ENCODE measurements around the gene KCNK4. TPM values are rescaled to one million over a fixed set of nuclear protein-coding genes. Genes with fewer than 3 reads are reported as not detected.

Gene KCNK4
- total RNA-seq, 1 experiment from 2014 or later = 0.26 TPM

DNA sequence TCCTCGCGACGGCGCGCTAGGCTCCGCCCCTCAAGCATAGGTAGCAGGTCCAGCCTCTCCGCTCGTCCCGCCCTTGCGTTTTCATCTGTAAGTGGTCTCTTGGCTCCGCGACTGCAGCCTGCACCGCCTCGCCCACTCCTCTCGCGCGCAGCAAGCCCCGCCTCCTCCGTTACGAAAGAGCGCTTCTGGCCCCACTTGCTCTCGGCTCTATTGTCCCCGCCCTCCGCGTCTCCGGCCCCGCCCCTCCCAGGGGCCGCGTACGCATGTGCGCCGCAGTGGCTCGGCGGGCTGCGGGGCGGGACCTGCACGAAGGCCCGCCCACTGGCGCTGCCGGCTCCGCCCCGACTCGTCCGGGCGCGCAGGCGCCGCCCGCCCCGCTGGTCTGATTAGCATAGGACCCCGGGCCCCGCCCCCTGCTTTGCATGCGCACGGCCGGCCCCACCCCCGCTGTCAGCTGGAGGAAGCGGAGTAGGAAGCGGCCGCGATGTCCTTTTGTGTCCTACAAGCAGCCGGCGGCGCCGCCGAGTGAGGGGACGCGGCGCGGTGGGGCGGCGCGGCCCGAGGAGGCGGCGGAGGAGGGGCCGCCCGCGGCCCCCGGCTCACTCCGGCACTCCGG is 14.1 kb downstream of the KCNK4 start, which contains the start of gene ESRRA:
Gene ESRRA, plus strand, starts transcription at position 450 of the 616 bp plus-strand sequence. CDS start 1,656 bp downstream, outside the sequence.
- CTCF ChIA-PET = interaction anchor here (0.6 to 2.6 kb wide), 12 partner anchors 13 to 526 kb away, joined by 3 to 23 read pairs (median 8); partner anchors contain the start of genes FERMT3, PRDX5 and TRMT112
- POLR2A ChIA-PET (ENCODE audit: low non-redundant PET) = interaction anchor here (0.6 kb wide), 1 partner anchor 111 kb away, joined by 6 read pairs; no protein-coding TSS in a partner anchor

DNA sequence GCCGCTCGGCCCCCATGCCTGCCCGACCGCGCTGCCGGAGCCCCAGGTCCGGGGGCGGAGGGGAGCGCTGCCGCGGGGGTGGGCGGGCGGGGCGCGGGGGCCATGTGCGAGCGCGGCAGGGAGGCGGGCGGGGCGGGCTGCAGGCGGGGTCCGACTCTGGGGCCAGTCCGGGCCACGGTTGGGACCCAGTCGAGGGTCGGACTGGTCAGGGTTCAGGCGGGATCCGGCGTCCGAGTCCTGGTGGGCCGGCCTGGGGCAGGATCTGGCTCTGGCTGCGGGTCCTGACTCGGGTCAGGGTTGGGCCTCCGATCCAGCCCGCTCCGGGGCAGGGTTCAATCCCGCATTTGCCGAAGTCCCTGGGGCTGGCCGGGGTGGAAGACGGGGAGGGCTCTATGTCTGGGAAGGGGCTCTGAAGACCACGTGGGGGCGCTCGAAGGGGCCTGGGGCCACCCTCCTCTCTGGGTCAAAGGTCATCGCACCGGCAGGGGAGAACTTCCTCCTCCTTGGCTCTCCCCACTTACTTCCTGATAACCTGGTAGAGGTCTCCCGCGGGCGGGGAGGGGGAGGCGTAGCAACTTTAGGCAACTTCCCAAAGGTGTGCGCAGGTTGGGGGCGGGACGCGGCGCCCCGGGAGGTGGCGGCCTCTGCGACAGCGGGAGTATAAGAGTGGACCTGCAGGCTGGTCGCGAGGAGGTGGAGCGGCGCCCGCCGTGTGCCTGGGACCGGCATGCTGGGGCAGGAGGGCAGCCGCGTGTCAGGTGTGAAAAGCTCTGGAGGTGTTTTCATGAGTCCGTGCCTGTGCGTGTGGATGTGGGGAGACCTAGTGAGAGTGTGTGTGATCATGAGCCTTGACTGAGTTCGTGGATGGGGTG is 14.8 kb downstream of the KCNK4 start:
- DNase-seq (ENCODE audit: low spot score) = peak; percentile 79
- Histone ChIP-seq H3K4me1 (ENCODE audit: insufficient read depth, low read length, poor library complexity, severe bottlenecking) (peaks cover 12% of the 10 kb centered on the region), H3K36me3 (ENCODE audit: insufficient read depth, low read length, poor library complexity, severe bottlenecking) (peaks cover 4% of the 10 kb centered on the region), H3K27me3 (replicated peaks; ENCODE audit: insufficient read depth, low read depth, low read length, poor library complexity) (no peaks in the 10 kb centered on the region), H3K4me3 (ENCODE audit: low read depth, low read length, poor library complexity, severe bottlenecking) (peak overlapping the region; percentile 83), H3K9me3 (ENCODE audit: low read depth, low read length, poor library complexity, severe bottlenecking) (no peaks in the 10 kb centered on the region), H3K27ac (ENCODE audit: low read depth, low read length, poor library complexity, severe bottlenecking) (peak overlapping the region; percentile 84)
- POLR2A ChIA-PET (ENCODE audit: low non-redundant PET) = interaction anchor here (0.6 kb wide), 1 partner anchor 112 kb away, joined by 6 read pairs; no protein-coding TSS in a partner anchor
- CTCF ChIA-PET = interaction anchor here (0.6 to 0.9 kb wide), 4 partner anchors 16 to 527 kb away, joined by 3 to 6 read pairs (median 4); no protein-coding TSS in a partner anchor
- BruUV-seq (replicated peaks) = TSS peak; percentile 39
- TF ChIP-seq, protein P1, sequence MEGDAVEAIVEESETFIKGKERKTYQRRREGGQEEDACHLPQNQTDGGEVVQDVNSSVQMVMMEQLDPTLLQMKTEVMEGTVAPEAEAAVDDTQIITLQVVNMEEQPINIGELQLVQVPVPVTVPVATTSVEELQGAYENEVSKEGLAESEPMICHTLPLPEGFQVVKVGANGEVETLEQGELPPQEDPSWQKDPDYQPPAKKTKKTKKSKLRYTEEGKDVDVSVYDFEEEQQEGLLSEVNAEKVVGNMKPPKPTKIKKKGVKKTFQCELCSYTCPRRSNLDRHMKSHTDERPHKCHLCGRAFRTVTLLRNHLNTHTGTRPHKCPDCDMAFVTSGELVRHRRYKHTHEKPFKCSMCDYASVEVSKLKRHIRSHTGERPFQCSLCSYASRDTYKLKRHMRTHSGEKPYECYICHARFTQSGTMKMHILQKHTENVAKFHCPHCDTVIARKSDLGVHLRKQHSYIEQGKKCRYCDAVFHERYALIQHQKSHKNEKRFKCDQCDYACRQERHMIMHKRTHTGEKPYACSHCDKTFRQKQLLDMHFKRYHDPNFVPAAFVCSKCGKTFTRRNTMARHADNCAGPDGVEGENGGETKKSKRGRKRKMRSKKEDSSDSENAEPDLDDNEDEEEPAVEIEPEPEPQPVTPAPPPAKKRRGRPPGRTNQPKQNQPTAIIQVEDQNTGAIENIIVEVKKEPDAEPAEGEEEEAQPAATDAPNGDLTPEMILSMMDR (conservative IDR thresholded peaks at IDR 0.05; ENCODE audit: low read depth, low read length) = peak; percentile 61
- TF ChIP-seq EZH2 (IDR thresholded peaks at IDR 0.05; ENCODE audit: borderline replicate concordance, low read depth, low read length, poor library complexity, severe bottlenecking) = no peak
- intact Hi-C loops (cut with micrococcal nuclease; ENCODE audit: unreplicated experiment) = loop anchor here (2.0 kb wide), 2 partner anchors 35 to 65 kb away; partner anchors contain the start of gene FKBP2

More for the DNA sequence above, 14.1 kb downstream of the KCNK4 start, which contains the start of gene ESRRA:
- intact Hi-C loops (cut with micrococcal nuclease; ENCODE audit: unreplicated experiment) = loop anchor here (2.0 kb wide), 2 partner anchors 34 to 64 kb away; partner anchors contain the start of gene FKBP2
- BruUV-seq (replicated peaks) = no TSS peak
- no peaks in the 10 kb centered on the region for H3K9me3 ChIP-seq (ENCODE audit: low read depth, low read length, poor library complexity, severe bottlenecking)
- peak; percentile 100 for DNase-seq (ENCODE audit: low spot score)
- peaks cover 19% of the 10 kb centered on the region for H3K4me1 ChIP-seq (ENCODE audit: insufficient read depth, low read length, poor library complexity, severe bottlenecking)
- peaks cover 4% of the 10 kb centered on the region for H3K36me3 ChIP-seq (ENCODE audit: insufficient read depth, low read length, poor library complexity, severe bottlenecking)
- no peaks in the 10 kb centered on the region for H3K27me3 ChIP-seq (replicated peaks; ENCODE audit: insufficient read depth, low read depth, low read length, poor library complexity)
- peak within 1 kb of the TSS; percentile 87 for H3K27ac ChIP-seq (ENCODE audit: low read depth, low read length, poor library complexity, severe bottlenecking)
- TF ChIP-seq EZH2 (IDR thresholded peaks at IDR 0.05; ENCODE audit: borderline replicate concordance, low read depth, low read length, poor library complexity, severe bottlenecking) = no peak
- peak within 1 kb of the TSS; percentile 83 for H3K4me3 ChIP-seq (ENCODE audit: low read depth, low read length, poor library complexity, severe bottlenecking)

DNA sequence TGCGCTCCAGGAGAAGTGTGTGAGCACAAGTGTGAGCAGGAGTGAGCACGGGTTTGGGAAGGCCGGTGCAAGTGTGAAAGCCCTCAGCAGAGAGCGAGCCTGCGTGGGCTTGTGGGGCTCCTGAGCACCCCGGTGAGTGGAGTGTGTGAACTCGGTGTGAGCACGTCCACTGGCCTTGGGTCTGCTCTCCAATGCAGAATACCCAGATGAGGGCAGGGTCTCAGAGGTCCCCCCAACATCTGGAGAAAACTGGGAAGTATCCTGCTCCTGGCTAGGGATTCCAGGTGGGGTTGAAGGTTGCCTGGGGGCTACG is 15.4 kb downstream of the KCNK4 start:
- CTCF ChIA-PET = no interaction called here
- Histone ChIP-seq H3K27ac (ENCODE audit: low read depth, low read length, poor library complexity, severe bottlenecking) (peak overlapping the region; percentile 84), H3K9me3 (ENCODE audit: low read depth, low read length, poor library complexity, severe bottlenecking) (no peaks in the 10 kb centered on the region), H3K4me3 (ENCODE audit: low read depth, low read length, poor library complexity, severe bottlenecking) (peak overlapping the region; percentile 83), H3K27me3 (replicated peaks; ENCODE audit: insufficient read depth, low read depth, low read length, poor library complexity) (no peaks in the 10 kb centered on the region), H3K4me1 (ENCODE audit: insufficient read depth, low read length, poor library complexity, severe bottlenecking) (peaks cover 12% of the 10 kb centered on the region), H3K36me3 (ENCODE audit: insufficient read depth, low read length, poor library complexity, severe bottlenecking) (peaks cover 4% of the 10 kb centered on the region)
- intact Hi-C loops (cut with micrococcal nuclease; ENCODE audit: unreplicated experiment) = no loop called here
- POLR2A ChIA-PET (ENCODE audit: low non-redundant PET) = no interaction called here
- BruUV-seq (replicated peaks) = no TSS peak
- DNase-seq (ENCODE audit: low spot score) = no peak
- TF ChIP-seq, protein P1 (conservative IDR thresholded peaks at IDR 0.05; ENCODE audit: low read depth, low read length) = no peak
- TF ChIP-seq EZH2 (IDR thresholded peaks at IDR 0.05; ENCODE audit: borderline replicate concordance, low read depth, low read length, poor library complexity, severe bottlenecking) = no peak

All from A673 (cell line).